HG03469 (cell line): ENCODE data around the gene ABCA6.
"Not testable (repeated sequence)": the region's sequence is repeated elsewhere in the genome, so short reads cannot be mapped to it uniquely, and the experiment has no call there.

Source experiments
- ATAC-seq: cut with Tn5 transposase; IDR thresholded peaks from one replicate; pipeline ENCODE4 v1.9.1; 2021; ENCODE audit warnings: mild to moderate bottlenecking, moderate library complexity, moderate number of reproducible peaks; ENCODE audit not compliant: unreplicated experiment

Gene ABCA6, protein sequence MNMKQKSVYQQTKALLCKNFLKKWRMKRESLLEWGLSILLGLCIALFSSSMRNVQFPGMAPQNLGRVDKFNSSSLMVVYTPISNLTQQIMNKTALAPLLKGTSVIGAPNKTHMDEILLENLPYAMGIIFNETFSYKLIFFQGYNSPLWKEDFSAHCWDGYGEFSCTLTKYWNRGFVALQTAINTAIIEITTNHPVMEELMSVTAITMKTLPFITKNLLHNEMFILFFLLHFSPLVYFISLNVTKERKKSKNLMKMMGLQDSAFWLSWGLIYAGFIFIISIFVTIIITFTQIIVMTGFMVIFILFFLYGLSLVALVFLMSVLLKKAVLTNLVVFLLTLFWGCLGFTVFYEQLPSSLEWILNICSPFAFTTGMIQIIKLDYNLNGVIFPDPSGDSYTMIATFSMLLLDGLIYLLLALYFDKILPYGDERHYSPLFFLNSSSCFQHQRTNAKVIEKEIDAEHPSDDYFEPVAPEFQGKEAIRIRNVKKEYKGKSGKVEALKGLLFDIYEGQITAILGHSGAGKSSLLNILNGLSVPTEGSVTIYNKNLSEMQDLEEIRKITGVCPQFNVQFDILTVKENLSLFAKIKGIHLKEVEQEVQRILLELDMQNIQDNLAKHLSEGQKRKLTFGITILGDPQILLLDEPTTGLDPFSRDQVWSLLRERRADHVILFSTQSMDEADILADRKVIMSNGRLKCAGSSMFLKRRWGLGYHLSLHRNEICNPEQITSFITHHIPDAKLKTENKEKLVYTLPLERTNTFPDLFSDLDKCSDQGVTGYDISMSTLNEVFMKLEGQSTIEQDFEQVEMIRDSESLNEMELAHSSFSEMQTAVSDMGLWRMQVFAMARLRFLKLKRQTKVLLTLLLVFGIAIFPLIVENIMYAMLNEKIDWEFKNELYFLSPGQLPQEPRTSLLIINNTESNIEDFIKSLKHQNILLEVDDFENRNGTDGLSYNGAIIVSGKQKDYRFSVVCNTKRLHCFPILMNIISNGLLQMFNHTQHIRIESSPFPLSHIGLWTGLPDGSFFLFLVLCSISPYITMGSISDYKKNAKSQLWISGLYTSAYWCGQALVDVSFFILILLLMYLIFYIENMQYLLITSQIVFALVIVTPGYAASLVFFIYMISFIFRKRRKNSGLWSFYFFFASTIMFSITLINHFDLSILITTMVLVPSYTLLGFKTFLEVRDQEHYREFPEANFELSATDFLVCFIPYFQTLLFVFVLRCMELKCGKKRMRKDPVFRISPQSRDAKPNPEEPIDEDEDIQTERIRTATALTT (N-terminal part only)

DNA sequence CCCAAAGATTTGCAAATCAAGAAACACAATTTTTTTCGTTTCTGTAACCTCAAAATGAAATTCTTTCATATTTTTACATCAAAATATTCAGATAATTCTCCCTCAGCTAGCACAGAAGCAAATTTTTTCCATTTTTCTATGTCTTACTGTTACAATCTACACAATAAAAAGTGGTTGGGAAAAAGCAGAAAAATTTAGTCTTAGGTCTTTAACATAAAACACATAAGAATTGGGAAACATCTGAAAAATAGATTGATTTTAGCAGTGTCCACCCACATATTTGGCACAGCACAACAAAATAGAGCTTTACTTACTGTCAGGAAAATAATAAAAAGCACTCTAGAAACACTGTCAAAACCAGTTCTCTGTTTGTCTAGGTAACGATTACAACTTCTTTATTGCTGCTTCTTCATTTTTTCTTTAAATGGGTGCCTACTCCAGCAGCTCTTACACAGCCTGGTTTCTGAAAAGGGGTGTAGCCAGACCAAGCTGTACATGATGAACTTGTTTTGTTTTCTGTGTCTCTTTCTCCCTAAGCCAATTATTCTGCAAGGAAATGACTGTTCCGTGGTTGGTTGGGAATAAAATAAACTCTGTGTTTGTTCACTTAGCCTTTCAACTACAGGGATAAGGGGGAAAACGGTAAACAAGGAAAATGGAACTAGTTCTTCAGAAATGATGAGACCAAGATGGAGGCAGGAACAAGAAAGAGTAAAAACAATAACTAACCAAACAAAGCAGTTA is at the start of gene ABCA6:
Gene ABCA6 (minus strand): TSS at position 465 of the 744 bp plus-strand sequence. CDS start 1,192 bp downstream, outside the sequence.
- ATAC-seq: no peak

DNA sequence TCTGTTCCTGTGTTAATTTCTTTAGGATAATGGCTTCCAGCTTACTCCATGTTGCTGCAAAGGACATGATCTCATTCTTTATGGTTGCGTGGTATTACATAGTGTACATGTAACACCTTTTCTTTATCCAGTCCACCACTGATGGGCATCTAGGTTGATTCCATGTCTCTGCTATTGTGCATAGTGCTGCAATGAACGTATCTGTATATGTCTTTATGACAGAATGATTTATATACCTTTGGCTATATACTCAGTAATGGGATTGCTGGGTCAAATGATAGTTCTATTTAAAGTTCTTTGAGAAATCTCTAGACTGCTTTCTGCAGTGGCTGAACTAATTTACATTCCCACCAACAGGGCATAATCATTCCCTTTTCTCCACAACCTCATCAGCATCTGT is 47.1 kb upstream of the ABCA6 start:
- ATAC-seq: no peak

DNA sequence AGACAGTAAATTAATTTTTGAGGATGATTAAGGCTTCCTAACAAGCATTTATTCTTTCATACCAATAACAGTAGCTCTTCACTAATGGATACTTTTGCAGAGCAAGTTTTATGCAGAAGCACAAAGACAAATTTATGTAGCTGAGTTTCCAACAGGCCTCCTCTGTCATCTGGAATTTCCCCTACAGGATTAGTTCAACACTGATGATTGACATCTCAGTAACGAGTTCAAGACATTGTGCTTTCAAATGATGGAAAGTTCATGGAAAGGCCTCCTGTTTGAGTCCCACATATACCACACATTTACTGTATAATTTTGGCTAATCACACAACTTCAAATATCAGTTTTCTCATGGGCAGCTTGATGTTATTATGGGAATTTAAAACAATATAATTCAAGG is 46.4 kb upstream of the ABCA6 start:
- no peak for ATAC-seq

DNA sequence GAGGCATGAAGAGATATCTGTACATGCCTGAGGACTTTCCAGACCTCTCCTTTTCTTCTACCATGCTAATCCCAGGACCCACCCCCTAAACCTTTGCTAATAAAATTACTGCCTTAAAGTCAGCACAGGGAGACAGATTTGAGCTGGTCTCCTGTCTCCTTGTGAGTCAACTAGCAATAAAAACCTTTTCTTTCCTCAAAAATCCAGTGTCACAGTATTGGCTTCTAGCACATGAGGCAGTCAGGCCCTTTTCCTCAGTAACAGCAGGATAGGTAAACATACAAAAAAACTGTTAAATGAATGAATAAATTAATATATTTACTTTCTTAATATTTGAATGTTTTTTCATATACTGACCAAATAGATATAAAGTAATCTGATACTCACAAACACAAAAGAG is 45.6 kb upstream of the ABCA6 start:
- no peak for ATAC-seq

DNA sequence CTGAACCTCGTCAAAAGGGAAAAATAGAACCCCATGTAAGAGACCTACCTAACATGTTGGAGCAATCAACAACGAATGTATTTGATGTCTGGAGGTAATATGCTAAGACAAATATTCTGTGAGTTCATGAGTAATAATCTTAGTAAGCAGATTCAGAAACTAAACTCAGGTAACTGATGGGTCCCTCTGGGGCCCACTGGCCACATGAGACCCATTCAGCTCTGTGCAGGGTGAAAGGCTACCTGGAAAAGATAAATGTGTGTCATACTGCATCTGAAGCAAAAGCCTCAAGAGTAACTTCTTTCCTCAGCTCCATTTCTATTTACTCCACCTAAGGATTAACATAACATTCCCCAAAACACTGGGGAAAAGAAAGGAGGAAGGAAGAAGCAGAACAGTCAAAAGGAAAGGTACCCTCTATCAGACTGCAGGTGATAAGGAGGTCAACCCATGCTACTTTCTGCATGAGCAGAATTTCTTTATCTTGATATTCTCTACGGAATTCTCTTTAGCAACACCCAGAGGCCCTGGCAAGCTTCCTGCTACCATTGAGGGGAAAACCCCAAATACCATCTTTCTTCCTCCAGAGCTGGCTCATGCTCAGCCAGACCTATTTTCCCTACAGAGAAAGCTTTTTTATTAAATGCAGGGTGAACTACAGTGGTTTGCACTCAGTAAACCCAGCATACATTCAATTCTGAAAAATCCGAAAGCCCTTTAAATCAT is 37.7 kb upstream of the ABCA6 start:
- ATAC-seq: no peak

DNA sequence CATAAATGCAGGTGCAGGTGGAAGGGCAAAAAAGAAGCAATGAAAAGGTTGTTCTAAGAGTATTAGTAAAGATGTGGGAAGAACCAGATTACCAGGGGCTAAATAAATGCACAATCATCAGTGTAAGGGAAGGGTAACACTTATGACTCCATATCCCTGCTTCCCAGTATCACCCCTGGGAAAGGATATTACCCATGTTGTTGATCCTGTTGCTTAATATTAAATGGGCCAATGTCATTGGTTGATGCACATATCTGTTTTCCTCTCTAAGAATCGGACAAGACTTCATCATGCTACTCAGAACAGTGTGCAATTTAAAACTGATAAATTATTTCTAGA is 34.7 kb upstream of the ABCA6 start:
- no peak for ATAC-seq

DNA sequence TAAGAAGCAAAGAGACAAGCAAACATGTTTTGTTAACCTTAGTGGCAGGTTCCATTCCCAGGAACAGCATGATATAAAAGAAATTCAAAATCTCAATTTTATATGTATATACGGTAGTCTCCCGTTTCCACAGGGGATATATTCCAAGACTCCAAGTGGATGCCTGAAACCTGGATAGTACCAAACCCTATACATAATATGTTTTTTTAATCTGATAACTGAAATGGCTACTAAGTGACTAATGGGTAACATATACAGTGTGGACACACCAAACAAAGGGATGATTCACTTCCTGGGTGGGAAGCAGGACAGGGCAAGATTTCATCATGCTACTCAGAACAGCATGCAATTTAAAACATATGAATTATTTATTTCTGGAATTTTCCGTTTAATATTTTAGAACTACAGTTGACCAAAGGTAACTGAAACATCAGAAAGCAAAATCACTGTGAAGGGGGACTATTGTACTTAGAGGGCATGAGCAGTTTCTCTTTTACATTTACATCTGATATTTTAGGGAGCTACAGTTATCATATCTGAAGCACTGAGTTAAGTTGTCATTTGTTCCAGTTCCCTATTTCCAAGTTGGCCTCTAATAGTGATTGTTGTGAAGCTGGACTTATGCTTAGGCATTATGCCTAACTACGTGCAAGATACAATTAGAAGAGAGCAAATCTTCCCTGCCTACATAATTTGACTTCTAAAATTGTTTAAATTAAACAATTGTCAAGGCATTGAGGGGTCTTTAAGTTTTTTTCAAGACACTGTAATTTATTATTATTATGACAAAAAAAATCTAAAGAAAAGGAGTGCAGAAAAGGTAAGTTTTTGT is 34.1 kb upstream of the ABCA6 start:
- ATAC-seq: no peak

DNA sequence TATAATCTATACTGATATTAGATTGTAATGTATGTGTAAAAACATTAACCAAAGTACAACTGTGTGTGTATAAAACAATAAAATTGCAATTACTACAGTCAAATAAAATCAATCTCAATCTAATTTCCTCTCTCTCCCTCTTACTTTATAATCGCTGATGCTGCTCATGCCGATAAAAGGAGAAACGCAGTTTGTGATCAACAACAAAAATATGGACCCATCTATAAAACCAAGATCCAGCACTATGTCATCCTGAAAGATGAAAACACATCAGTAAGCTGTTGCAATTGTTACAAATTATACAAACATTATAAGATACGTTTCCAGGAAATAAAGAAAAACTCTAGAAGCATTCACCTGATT is 33.5 kb upstream of the ABCA6 start:
- ATAC-seq: no peak

DNA sequence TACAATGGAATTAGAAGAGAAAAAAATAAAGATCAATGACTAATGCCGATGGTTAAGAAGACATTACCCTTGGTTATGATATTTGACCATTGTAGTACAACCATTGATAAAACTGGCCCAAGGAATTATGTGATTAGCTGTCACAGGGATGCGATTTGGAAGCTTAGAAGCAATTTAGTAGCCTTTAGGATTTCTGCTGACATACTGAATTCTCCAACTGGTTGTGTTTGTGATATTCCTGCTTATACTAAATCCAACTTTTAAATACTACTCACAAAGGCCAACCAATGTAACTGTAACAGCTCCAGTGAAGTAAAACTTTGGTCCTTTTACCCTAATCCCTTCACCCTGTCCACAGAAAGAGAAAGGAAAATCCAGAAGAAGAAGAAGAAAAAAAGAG is 31.4 kb upstream of the ABCA6 start:
- no peak for ATAC-seq

DNA sequence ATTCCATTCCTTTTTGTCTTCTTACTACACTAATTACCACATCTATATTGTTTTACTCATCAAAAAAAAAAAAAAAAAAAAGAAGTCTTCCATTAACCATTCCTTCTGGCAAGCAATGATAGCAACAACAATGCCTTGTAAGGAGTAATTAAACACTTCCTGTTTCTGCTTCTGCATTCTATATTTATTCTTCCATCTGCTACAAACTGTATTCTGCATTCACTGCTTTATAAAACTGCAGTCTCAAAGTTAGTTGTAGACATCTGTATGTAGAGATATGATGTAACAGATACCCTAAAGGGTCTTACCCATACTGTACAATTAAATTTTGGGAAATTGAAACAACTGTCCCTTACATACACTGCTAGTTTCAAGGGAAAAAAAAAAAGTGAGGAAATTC is 28.7 kb upstream of the ABCA6 start:
- ATAC-seq: no peak

DNA sequence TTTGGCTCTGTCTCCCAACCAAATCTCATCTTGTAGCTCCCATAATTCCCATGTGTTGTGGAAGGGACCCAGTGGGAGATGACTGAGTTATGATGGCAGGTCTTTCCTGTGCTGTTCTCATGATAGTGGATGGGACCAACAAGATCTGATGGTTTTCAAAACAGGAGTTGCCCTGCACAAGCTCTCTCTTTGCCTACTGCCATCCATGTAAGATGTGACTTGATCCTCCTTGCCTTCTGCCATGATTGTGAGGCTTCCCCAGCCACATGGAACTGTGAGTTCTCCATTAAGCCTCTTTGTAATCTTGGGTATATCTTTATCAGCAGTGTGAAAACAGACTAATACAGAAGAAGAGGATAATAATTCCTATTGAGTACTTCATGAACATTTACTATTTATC is 26.9 kb upstream of the ABCA6 start:
- ATAC-seq: not testable (repeated sequence)

DNA sequence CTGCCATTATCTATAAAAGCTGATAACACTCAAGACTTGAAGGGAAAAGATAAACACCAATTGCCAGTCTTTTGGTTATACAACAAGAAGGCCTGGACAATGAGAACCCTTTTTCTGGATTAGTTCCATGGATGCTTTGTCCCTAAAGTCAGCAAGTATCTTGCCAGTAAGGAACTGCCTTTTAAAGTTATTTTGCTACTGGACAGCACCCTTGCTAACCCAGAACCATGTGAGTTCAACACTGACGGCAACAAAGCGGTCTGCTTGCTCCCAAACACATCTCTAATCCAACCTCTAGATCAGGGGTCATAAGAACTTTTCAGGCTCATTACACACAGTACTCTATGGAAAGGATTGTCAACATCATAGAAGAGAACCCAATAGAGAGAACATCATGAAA is 25.3 kb upstream of the ABCA6 start:
- no peak for ATAC-seq

DNA sequence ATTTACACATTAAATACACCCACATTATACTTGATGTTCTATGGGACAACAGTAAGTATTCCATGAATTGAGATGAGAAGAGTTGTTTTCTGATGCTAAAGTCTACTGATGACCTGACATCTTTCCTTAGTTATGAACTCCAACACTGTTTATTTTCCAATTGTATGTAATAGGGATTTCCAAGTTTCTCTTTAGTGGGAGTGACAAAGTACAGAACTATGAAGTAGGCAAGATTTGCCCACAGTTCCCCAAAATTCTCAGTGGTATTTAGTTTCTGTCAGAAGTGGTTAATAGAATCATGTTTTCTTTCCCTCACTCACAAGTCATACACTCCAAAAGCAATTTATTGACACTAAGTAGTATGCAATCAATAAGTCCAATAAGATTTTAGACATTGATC is 22.5 kb upstream of the ABCA6 start:
- ATAC-seq: no peak

DNA sequence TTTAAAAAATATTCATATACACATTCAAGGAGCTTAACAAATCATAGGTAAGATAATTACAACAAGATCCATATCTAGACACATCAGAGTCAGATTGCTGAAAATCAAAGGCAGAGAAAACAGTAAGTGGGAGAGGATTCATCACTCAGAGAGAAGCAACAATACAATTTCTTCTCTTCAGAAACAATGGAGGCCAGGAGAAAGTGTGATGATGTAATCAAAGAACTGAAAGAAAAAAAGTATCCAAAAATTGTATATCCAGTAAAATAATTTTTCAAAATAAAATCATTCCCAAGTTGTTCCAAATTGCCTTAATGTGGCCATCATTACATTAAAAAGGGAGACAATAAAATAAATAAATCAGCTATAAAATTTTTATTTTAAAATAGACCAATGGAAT is 17.7 kb upstream of the ABCA6 start:
- no peak for ATAC-seq

DNA sequence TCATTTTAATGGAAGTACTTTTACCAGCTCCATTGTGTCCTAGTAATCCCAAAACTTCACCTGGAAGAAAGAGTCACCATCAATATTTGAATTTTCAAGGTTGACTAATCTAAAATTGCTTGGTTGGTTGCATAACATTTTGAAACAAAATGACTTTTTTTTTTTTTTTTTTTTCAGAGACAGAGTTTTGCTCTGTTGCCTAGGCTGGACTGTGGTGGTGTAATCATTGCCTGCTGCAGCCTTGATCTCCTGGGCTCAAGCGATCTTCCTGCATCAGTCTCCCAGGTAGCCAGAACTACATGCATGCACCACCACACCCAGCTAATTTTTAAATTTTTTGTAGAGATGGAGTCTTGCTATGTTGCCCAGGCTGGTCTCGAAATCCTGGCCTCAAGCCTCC is 12.6 kb upstream of the ABCA6 start:
- no peak for ATAC-seq

DNA sequence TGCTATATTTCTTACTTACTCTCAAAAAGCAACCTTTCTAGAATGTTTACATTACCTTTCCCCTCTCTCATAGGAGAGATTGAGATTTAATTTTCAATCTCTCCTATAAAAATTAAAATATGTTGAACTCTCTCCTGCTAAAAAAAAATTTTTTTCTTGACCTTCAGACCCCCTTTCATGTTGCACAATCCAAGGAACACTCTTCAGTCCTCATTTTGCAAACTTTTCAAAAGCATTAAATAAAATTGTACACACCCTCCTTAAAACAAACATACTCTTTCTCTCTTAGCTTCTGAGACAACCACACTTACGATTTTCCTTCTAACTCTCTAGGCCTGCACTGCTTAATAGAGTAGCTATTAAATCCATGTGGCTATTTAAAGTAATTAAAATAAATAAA is 8.6 kb upstream of the ABCA6 start:
- ATAC-seq: no peak

DNA sequence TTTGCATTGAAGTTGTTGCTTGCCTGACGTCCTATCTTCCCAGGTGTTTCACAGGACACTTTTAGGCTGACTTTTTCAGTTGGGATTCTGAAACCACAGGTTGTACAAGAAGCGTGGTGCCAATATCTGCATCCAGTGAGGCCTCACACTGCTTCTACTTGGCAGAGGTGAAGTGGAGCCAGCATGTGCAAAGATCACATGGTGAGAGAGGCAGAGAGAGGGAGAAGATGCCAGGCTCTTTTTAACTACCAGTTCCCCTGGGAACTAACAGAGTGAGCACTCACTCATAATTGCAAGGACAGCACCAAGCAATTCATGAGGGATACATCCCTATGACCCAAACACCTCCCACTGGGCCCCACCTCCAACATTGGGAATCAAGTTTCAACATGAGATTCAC is 5.8 kb upstream of the ABCA6 start:
- no peak for ATAC-seq

DNA sequence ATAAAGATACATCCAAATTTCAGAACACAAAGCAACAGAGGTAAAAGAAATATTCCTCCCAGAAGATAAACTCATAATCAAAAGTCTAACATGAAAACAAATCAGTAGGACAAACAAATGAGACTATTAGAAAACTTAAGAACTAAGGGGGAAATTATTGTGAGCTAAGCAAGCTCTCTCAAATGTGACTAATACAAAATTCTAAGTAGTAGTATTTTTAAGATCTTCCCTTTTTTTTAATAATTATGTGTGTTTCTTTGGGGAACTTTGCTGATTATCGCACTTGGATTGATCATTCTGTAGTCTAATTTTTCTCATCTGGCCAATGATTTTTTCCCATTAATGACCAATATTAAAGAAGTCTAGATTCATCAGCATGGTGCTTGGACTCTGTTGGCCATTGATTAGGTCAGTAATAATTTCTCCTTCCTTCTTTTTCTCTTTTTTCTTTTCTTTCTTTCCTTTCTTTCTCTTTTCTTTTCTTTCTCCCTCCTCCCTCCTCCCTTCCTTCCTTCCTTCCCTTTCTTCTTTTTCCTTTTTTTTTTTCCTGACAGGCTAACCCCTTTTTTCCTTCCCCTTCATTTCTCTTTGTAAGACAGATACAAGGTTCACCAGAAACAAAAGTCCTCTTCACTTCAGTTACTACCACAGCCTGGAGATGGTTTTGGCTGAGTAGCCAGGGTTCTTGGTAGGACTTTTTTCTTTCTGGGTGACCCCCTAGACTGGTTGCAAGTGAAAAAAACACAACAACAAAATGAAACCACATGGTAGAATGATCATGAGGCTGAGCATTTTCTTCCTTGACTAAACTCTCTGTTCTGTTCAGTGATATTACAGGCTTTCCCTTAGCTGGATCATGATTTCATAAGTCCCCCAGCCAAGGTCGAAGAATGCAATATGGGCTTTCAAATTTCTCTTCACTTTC is 2.9 kb upstream of the ABCA6 start:
- ATAC-seq: no peak
